ENCODE results near the gene COBLL1. TPM values are rescaled to one million over a fixed set of nuclear protein-coding genes. Genes with fewer than 3 reads are reported as not detected.

Gene COBLL1
- total RNA-seq, 4 donors from 2014 or later = 41.4 to 66.0 (median 61.9) TPM

GRCh38 chr2:164773635-164774034, 68.0 kb downstream of the COBLL1 start:
- DNase-seq (ENCODE audit: extremely low spot score) = no peak
- H3K9me3 ChIP-seq = no peaks in the 10 kb centered on the region
- no peak for TF ChIP-seq POLR2A (IDR thresholded peaks at IDR 0.05; ENCODE audit: low read depth)
- no peak for TF ChIP-seq POLR2AphosphoS5 (IDR thresholded peaks at IDR 0.05)
- TF ChIP-seq EP300 (IDR thresholded peaks at IDR 0.05) = no peak
- no peak for TF ChIP-seq CTCF (IDR thresholded peaks at IDR 0.05)
- 93% methylated on average over 3 of the region's 3 CpGs for WGBS
- no peaks in the 10 kb centered on the region for H3K36me3 ChIP-seq
- intact Hi-C loops (cut with DNase I) = no loop called here
- H3K4me1 ChIP-seq = peaks cover 3 to 22% (median 12%) of the 10 kb centered on the region in 4 donors
- no peak overlapping the region for H3K4me3 ChIP-seq
- no peaks in the 10 kb centered on the region for H3K27me3 ChIP-seq
- H3K27ac ChIP-seq (replicated peaks in 1 of 4) = no peak overlapping the region

- H3K27me3 ChIP-seq = no peaks in the 10 kb centered on the region
- DNase-seq (ENCODE audit: extremely low spot score) = no peak
- H3K4me1 ChIP-seq = peaks cover 5 to 17% (median 9%) of the 10 kb centered on the region in 4 donors
- intact Hi-C loops (cut with DNase I) = no loop called here
- no peak overlapping the region for H3K4me3 ChIP-seq
- no peak overlapping the region for H3K27ac ChIP-seq (replicated peaks in 1 of 4)
- H3K36me3 ChIP-seq = no peaks in the 10 kb centered on the region
- WGBS = 91% methylated on average over 3 of the region's 3 CpGs
- TF ChIP-seq POLR2A (IDR thresholded peaks at IDR 0.05; ENCODE audit: low read depth) (no peak), CTCF (IDR thresholded peaks at IDR 0.05) (no peak), EP300 (IDR thresholded peaks at IDR 0.05) (no peak)
- H3K9me3 ChIP-seq = no peaks in the 10 kb centered on the region
Measured at GRCh38 chr2:164773091-164773490, 68.5 kb downstream of the COBLL1 start.

- peaks cover 5 to 14% (median 13%) of the 10 kb centered on the region in 4 donors for H3K4me1 ChIP-seq
- intact Hi-C loops (cut with DNase I) = no loop called here
- H3K27ac ChIP-seq (replicated peaks in 1 of 4) = no peak overlapping the region
- H3K27me3 ChIP-seq = no peaks in the 10 kb centered on the region
- WGBS = 84% methylated on average over 2 of the region's 2 CpGs
- no peaks in the 10 kb centered on the region for H3K36me3 ChIP-seq
- DNase-seq (ENCODE audit: extremely low spot score) = no peak
- no peak overlapping the region for H3K4me3 ChIP-seq
- TF ChIP-seq POLR2AphosphoS5 (IDR thresholded peaks at IDR 0.05) (no peak), CTCF (IDR thresholded peaks at IDR 0.05) (no peak), POLR2A (IDR thresholded peaks at IDR 0.05; ENCODE audit: low read depth) (no peak), EP300 (IDR thresholded peaks at IDR 0.05) (no peak)
- no peaks in the 10 kb centered on the region for H3K9me3 ChIP-seq
Measured at GRCh38 chr2:164771897-164772296, 69.7 kb downstream of the COBLL1 start.

DNA sequence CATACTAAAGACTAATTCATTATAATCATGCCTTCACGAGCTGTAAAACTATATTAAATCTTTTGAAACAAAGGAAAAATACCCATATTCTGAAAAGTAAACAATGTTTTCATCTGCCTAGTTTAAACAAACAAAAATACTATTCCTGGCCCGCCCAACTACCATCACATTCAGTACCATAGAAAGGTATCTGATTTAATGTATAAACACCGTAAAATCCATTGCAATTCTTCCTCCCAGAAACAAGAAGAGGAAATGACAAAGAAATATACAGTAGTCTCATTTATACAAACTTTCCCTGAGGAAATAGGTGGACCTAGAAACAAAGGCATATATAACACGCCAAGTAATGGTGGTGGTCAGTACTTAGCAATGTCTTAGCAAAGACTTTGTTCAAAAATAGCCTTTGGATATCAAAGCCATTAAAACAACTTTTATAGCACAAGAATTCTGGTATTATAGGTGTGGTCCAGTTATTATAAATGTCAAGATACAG, 71.2 kb downstream of the COBLL1 start:
- Histone ChIP-seq H3K27ac (replicated peaks in 1 of 4) (no peak overlapping the region), H3K36me3 (no peaks in the 10 kb centered on the region), H3K4me3 (no peak overlapping the region), H3K9me3 (no peaks in the 10 kb centered on the region), H3K4me1 (peaks cover 5 to 14% (median 11%) of the 10 kb centered on the region in 4 donors), H3K27me3 (no peaks in the 10 kb centered on the region)
- DNase-seq (ENCODE audit: extremely low spot score) = no peak
- intact Hi-C loops (cut with DNase I) = no loop called here
- TF ChIP-seq EP300 (IDR thresholded peaks at IDR 0.05) (no peak), CTCF (IDR thresholded peaks at IDR 0.05) (no peak), POLR2AphosphoS5 (IDR thresholded peaks at IDR 0.05) (no peak), POLR2A (IDR thresholded peaks at IDR 0.05; ENCODE audit: low read depth) (no peak)
- WGBS = 89% methylated on average over 4 of the region's 4 CpGs

DNA sequence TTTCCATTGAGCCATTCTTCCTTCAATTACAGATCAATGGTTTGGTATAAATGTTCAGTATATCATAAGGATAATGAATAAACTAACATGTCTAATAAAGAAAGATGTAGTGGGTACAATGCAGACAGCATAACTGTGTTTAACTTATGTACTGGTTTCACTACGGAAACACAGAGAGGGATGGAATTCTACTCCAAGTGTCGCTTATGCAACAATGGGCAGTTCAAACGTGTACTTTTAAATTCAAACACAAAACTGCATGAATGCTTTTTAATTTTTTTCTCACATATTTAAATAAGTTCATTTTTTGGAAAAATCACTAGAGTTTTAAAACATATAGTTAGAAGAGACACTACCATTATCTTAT, 74.7 kb downstream of the COBLL1 start:
- intact Hi-C loops (cut with DNase I) = no loop called here
- no peak for TF ChIP-seq CTCF (IDR thresholded peaks at IDR 0.05)
- no peak for TF ChIP-seq POLR2A (IDR thresholded peaks at IDR 0.05; ENCODE audit: low read depth)
- no peak for TF ChIP-seq EP300 (IDR thresholded peaks at IDR 0.05)
- TF ChIP-seq POLR2AphosphoS5 (IDR thresholded peaks at IDR 0.05) = no peak
- WGBS = 88% methylated on average over 3 of the region's 3 CpGs

More for the DNA sequence above, 74.7 kb downstream of the COBLL1 start:
- no peak overlapping the region for H3K27ac ChIP-seq (replicated peaks in 1 of 4)
- H3K36me3 ChIP-seq = no peaks in the 10 kb centered on the region
- no peak overlapping the region for H3K4me3 ChIP-seq
- no peak for DNase-seq (ENCODE audit: extremely low spot score)
- peaks cover 3 to 14% (median 7%) of the 10 kb centered on the region in 4 donors for H3K4me1 ChIP-seq
- H3K9me3 ChIP-seq = no peaks in the 10 kb centered on the region
- no peaks in the 10 kb centered on the region for H3K27me3 ChIP-seq
